GM23338 (cell line): ENCODE measurements around the gene TSPAN5. TPM values are rescaled to one million over a fixed set of nuclear protein-coding genes. Genes with fewer than 3 reads are reported as not detected.

Experiments used
- ATAC-seq: fragments of 200-7000 bp; cut with Tn5 transposase; 3 replicates; pipeline ENCODE4 v1.9.1; 2020
- DNase-seq: peaks from one replicate; pipeline ENCODE4 v3.0.0-alpha.2; 2015; ENCODE audit warnings: low spot score
- H2AFZ ChIP-seq: fragments of 200-600 bp; sonication (generic); 2 replicates; pipeline ENCODE4 v1.8.0; 2016; ENCODE audit warnings: antibody characterized with exemption, mild to moderate bottlenecking, moderate library complexity
- H3F3A ChIP-seq: fragments of 200-600 bp; sonication (generic); replicated peaks from 2 replicates; pipeline ENCODE4 v1.8.0; 2017; ENCODE audit warnings: antibody characterized with exemption, mixed run types, low read depth
- H3K27ac ChIP-seq: fragments of 200-600 bp; sonication (generic); 2 replicates; pipeline ENCODE4 v1.6.1; 2016; ENCODE audit warnings: low read depth
- H3K27me3 ChIP-seq: fragments of 200-600 bp; sonication (generic); 2 replicates; pipeline ENCODE4 v1.8.0; 2016; ENCODE audit warnings: mild to moderate bottlenecking, mixed run types, moderate library complexity; ENCODE audit not compliant: insufficient read depth
- H3K36me3 ChIP-seq: fragments of 200-600 bp; sonication (generic); 2 replicates; pipeline ENCODE4 v1.8.0; 2016; ENCODE audit warnings: mild to moderate bottlenecking; ENCODE audit not compliant: insufficient read depth
- H3K4me1 ChIP-seq: fragments of 200-600 bp; sonication (generic); 2 replicates; pipeline ENCODE4 v1.8.0; 2016; ENCODE audit warnings: mild to moderate bottlenecking, moderate library complexity; ENCODE audit not compliant: insufficient read depth
- H3K4me2 ChIP-seq: fragments of 200-600 bp; sonication (generic); 2 replicates; pipeline ENCODE4 v1.7.1; 2017; ENCODE audit warnings: mixed run types
- H3K4me3 ChIP-seq: fragments of 200-600 bp; sonication (generic); 2 replicates; pipeline ENCODE4 v1.6.1; 2016; ENCODE audit warnings: mixed run types
- H3K79me2 ChIP-seq: fragments of 200-600 bp; sonication (generic); replicated peaks from 2 replicates; pipeline ENCODE4 v1.8.0; 2017; ENCODE audit warnings: mild to moderate bottlenecking; ENCODE audit not compliant: insufficient read depth
- H3K9me2 ChIP-seq: fragments of 200-600 bp; sonication (generic); 2 replicates; pipeline ENCODE4 v1.8.0; 2017; ENCODE audit not compliant: insufficient read depth
- H4K20me1 ChIP-seq: fragments of 200-600 bp; sonication (generic); replicated peaks from 2 replicates; pipeline ENCODE4 v1.8.0; 2017; ENCODE audit warnings: mild to moderate bottlenecking; ENCODE audit not compliant: insufficient read depth
- H3K27ac Mint-ChIP-seq: 2 replicates; pipeline ENCODE4 v1.8.0; 2020; ENCODE audit warnings: inconsistent platforms, mild to moderate bottlenecking, moderate library complexity, mixed read lengths
- H3K27me3 Mint-ChIP-seq: 3 replicates; pipeline ENCODE4 v1.8.0; 2022; ENCODE audit warnings: low read depth, mild to moderate bottlenecking, moderate library complexity, mixed read lengths, inconsistent platforms; ENCODE audit not compliant: insufficient read depth, poor library complexity
- H3K36me3 Mint-ChIP-seq: 3 replicates; pipeline ENCODE4 v1.8.0; 2021; ENCODE audit warnings: low read depth, mild to moderate bottlenecking, inconsistent platforms, moderate library complexity, mixed read lengths
- H3K4me1 Mint-ChIP-seq: 3 replicates; pipeline ENCODE4 v1.8.0; 2020; ENCODE audit warnings: mild to moderate bottlenecking, inconsistent platforms, mixed read lengths
- H3K4me3 Mint-ChIP-seq: 3 replicates; pipeline ENCODE4 v1.8.0; 2021; ENCODE audit warnings: moderate library complexity, mild to moderate bottlenecking, inconsistent platforms, mixed read lengths
- H3K9me3 Mint-ChIP-seq: 3 replicates; pipeline ENCODE4 v1.8.0; 2020; ENCODE audit warnings: moderate library complexity, mild to moderate bottlenecking, inconsistent platforms, mixed read lengths
- CREB1 ChIP-seq: fragments of 250-450 bp; sonication (Bioruptor Pico); IDR thresholded peaks from 2 replicates; pipeline ENCODE4 v1.5.0; 2020; ENCODE audit warnings: low read depth, mild to moderate bottlenecking, moderate library complexity
- CTCF ChIP-seq, 2 experiments: fragments of 200-600 bp in 1 of 2; sonication (generic) in 1 of 2; conservative IDR thresholded peaks; 2 replicates each; pipeline versions ENCODE4 v1.5.1 to v1.6.1; 2016 to 2017; ENCODE audit warnings: antibody characterized with exemption in 2 of 2, low read depth in 2 of 2, mild to moderate bottlenecking in 2 of 2, moderate library complexity in 1 of 2
- ETS1 ChIP-seq: IDR thresholded peaks from 2 replicates; pipeline ENCODE4 v1.6.1; 2016; ENCODE audit warnings: antibody characterized with exemption
- EZH2 ChIP-seq: fragments of 200-600 bp; sonication (generic); IDR thresholded peaks from one replicate; pipeline ENCODE4 v1.8.0; 2017; ENCODE audit warnings: antibody characterized with exemption, mild to moderate bottlenecking, low read depth; ENCODE audit not compliant: unreplicated experiment
- EZH2phosphoT487 ChIP-seq: fragments of 200-600 bp; sonication (generic); IDR thresholded peaks from one replicate; pipeline ENCODE4 v1.8.1; 2018; ENCODE audit warnings: antibody characterized with exemption; ENCODE audit not compliant: unreplicated experiment
- JUNB ChIP-seq: IDR thresholded peaks from one replicate; pipeline ENCODE4 v1.6.1; 2016; ENCODE audit warnings: antibody characterized with exemption; ENCODE audit not compliant: unreplicated experiment
- POLR2AphosphoS5 ChIP-seq: IDR thresholded peaks from 2 replicates; pipeline ENCODE4 v1.6.1; 2016; ENCODE audit warnings: antibody characterized with exemption, low read depth
- REST ChIP-seq: IDR thresholded peaks from one replicate; pipeline ENCODE4 v1.6.1; 2018; ENCODE audit warnings: antibody characterized with exemption; ENCODE audit not compliant: unreplicated experiment
- polyA plus RNA-seq: library from polyadenylated mRNA; unstranded; fragments of >200 nt; fragmentation: Nextera tagmentation; extraction: Ambion mirVana; gene quantifications from 2 replicates; pipeline ENCODE4 v1.2.1, GENCODE V29; 2016
- total RNA-seq: library from RNA; depleted of rRNA; stranded (reverse); fragments of >200 nt; shearing (Covaris generic); gene quantifications from 2 replicates; pipeline ENCODE4 v1.2.3, GENCODE V29; 2014

Gene TSPAN5
- total and polyA plus RNA-seq, 2 experiments from 2014 or later = 18.6 to 21.5 TPM

GRCh38 chr4:98656886-98657285 lies 1.5 kb downstream of the TSPAN5 start (continued):
- TF ChIP-seq REST (no peak), JUNB (no peak), CTCF (conservative IDR thresholded peaks at IDR 0.05; ENCODE audit: low read depth in 2 of 2) (no peak), ETS1 (no peak), CREB1 (no peak)

- H2AFZ ChIP-seq = no peak overlapping the region
- no peak for ATAC-seq
- peaks cover 37% of the 10 kb centered on the region for H3K4me1 Mint-ChIP-seq
These were observed 2.0 kb downstream of the TSPAN5 start for GRCh38 chr4:98656443-98656842.

More at GRCh38 chr4:98656443-98656842, 2.0 kb downstream of the TSPAN5 start:
- Mint-ChIP-seq H3K27ac (no peak overlapping the region), H3K27me3 (peaks cover 20% of the 10 kb centered on the region), H3K4me3 (peak overlapping the region; percentile 89), H3K9me3 (peaks cover under 1% of the 10 kb centered on the region; the same call in 1 of the 3 replicates), H3K36me3 (peaks cover 8% of the 10 kb centered on the region)
- DNase-seq = no peak
- Histone ChIP-seq H4K20me1 (no peaks in the 10 kb centered on the region), H3K4me3 (peak overlapping the region; percentile 91), H3K36me3 (no peaks in the 10 kb centered on the region), H3K4me2 (peak overlapping the region; percentile 98), H3K4me1 (peaks cover 38% of the 10 kb centered on the region), H3K79me2 (peaks cover 61% of the 10 kb centered on the region), H3F3A (peaks cover 7% of the 10 kb centered on the region; the same call in 1 of the 2 replicates), H3K9me2 (no peaks in the 10 kb centered on the region), H3K27ac (no peak overlapping the region), H3K27me3 (peaks cover 45% of the 10 kb centered on the region)
- TF ChIP-seq JUNB = no peak
- TF ChIP-seq CTCF (conservative IDR thresholded peaks at IDR 0.05; ENCODE audit: low read depth in 2 of 2) = no peak
- no peak for TF ChIP-seq REST
- no peak for TF ChIP-seq EZH2
- TF ChIP-seq EZH2phosphoT487 = no peak
- TF ChIP-seq POLR2AphosphoS5 = no peak
